Sigmoid colon (tissue), 4 donors: Measurements from ENCODE around the gene ERVK3-1.

Source experiments
- EP300 ChIP-seq, 4 donors: sonication (generic); formaldehyde crosslinking; IDR thresholded peaks; one replicate each; pipeline ENCODE4 v1.6.1; 2017; ENCODE audit warnings: antibody characterized with exemption in 4 of 4
- POLR2A ChIP-seq, 2 donors: fragments of 450-650 bp; IDR thresholded peaks; one replicate each; pipeline ENCODE4 v1.6.1; 2016; ENCODE audit warnings: antibody characterized with exemption in 2 of 2, mild to moderate bottlenecking in 2 of 2, moderate library complexity in 2 of 2

DNA sequence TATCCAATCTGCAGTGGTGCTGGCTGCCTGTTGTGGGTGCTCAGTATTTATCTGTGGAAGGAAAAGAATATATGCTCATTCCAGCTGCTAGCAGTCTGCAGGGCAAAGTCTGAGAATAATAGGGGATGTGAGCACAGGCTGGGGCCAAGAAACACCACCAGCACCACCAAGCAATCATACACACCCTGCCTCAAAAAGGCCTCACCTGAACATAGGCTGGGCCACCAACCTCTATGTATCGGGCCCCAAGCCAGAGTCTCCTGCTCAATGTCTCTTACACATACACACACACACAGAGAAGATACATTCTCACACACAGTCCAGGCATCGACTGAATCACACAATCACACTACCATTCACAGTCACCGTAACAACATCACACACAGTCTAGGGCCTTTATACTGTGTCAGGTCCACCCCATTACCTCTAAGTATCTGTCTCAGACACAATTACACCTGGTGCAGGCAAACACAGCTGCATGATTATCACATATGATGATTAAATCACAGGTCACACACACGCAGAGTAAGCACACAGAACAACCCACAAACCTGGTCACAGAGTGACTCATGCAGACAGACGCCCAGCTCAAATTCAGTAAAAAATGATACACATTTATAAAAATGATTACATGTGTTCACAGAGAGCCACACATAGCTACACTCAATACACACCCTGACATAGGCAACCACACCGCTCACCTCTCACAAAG is 20.3 kb downstream of the ERVK3-1 start:
- TF ChIP-seq POLR2A (IDR thresholded peaks at IDR 0.05) (no peak), EP300 (IDR thresholded peaks at IDR 0.05) (no peak)
